ENCODE results near the gene CATSPER1.

CATSPER1 gene

GRCh38 chr11:66002648-66003225, 23.5 kb downstream of the CATSPER1 start:
- no peak for DNase-seq

- peak; percentile 98 for DNase-seq
Observed at GRCh38 chr11:66001942-66002647, 24.2 kb downstream of the CATSPER1 start, which contains the start of the genes BANF1 and EIF1AD. Gene BANF1 (plus strand): TSS chr11:66002503. CDS start chr11:66003251, 748 bp downstream. Gene EIF1AD (minus strand): TSS chr11:66002157. CDS start chr11:66000389, 1,768 bp downstream.

GRCh38 chr11:65997286-65997685, 29.0 kb downstream of the CATSPER1 start:
- DNase-seq = no peak

GRCh38 chr11:65992056-65992455, 34.2 kb downstream of the CATSPER1 start:
- DNase-seq = no peak

- peak; percentile 95 for DNase-seq
Observed at GRCh38 chr11:65988791-65989592, 37.3 kb downstream of the CATSPER1 start.

- no peak for DNase-seq
Observed at GRCh38 chr11:65987336-65987735, 38.9 kb downstream of the CATSPER1 start.

GRCh38 chr11:65983589-65983987, 42.7 kb downstream of the CATSPER1 start:
- no peak for DNase-seq

GRCh38 chr11:65982824-65983588, 43.3 kb downstream of the CATSPER1 start:
- DNase-seq = no peak

- no peak for DNase-seq
Observed at GRCh38 chr11:65981972-65982823, 44.1 kb downstream of the CATSPER1 start.

- DNase-seq = no peak
Observed at GRCh38 chr11:65981101-65981740, 45.1 kb downstream of the CATSPER1 start.

GRCh38 chr11:65979261-65979759, 47.0 kb downstream of the CATSPER1 start:
- no peak for DNase-seq

- DNase-seq = no peak
Observed at GRCh38 chr11:65978391-65979238, 47.7 kb downstream of the CATSPER1 start.

GRCh38 chr11:65977621-65978390, 48.5 kb downstream of the CATSPER1 start:
- DNase-seq = no peak

- DNase-seq = no peak
Observed at GRCh38 chr11:65976216-65977176, 49.8 kb downstream of the CATSPER1 start.

- no peak for DNase-seq
Observed at GRCh38 chr11:65975771-65976170, 50.5 kb downstream of the CATSPER1 start.

GRCh38 chr11:65973439-65974110, 52.7 kb downstream of the CATSPER1 start:
- peak; percentile 46 for DNase-seq

GRCh38 chr11:65972116-65972515, 54.2 kb downstream of the CATSPER1 start:
- DNase-seq = no peak
